PFSK-1 (cell line): ENCODE data around the gene TMEM79.

Experiments
- FOXP2 ChIP-seq: optimal IDR thresholded peaks from 2 replicates; pipeline ENCODE3; 2011; ENCODE audit warnings: borderline replicate concordance, control low read depth, inconsistent platforms; ENCODE audit not compliant: insufficient read depth; ENCODE audit errors: extremely low read length, extremely low read depth
- POLR2AphosphoS5 ChIP-seq: IDR thresholded peaks from 2 replicates; pipeline ENCODE4 v1.6.1; 2012; ENCODE audit warnings: low read depth, mild to moderate bottlenecking, control low read depth, low read length, moderate library complexity
- SIN3A ChIP-seq: IDR thresholded peaks from 2 replicates; pipeline ENCODE4 v1.6.1; 2012; ENCODE audit warnings: mild to moderate bottlenecking, low read length, moderate library complexity, borderline replicate concordance; ENCODE audit not compliant: insufficient read depth
- TAF1 ChIP-seq: IDR thresholded peaks from 2 replicates; pipeline ENCODE4 v1.6.1; 2012; ENCODE audit warnings: low read length, control low read depth, borderline replicate concordance; ENCODE audit not compliant: insufficient read depth
- TF ChIP-seq, protein P1 (sequence below), 2 experiments: IDR thresholded peaks; 2 replicates each; pipeline versions ENCODE4 v1.6.1 to v1.8.0; 2011 to 2012; ENCODE audit warnings: low read depth in 2 of 2, low read length in 2 of 2, control low read depth in 1 of 2, inconsistent platforms in 1 of 2, mild to moderate bottlenecking in 1 of 2, moderate library complexity in 1 of 2; ENCODE audit not compliant: insufficient read depth in 1 of 2

Gene TMEM79

GRCh38 chr1:156247460-156248322, 36.4 kb upstream of the TMEM79 start, which contains the start of gene PAQR6:
Gene PAQR6 (minus strand): TSS chr1:156248056. CDS start chr1:156246731, 1,325 bp downstream.
- TF ChIP-seq POLR2AphosphoS5 (peak; percentile 61; the same call in 1 of the 2 replicates), SIN3A (no peak)

GRCh38 chr1:156248323-156248683, 35.8 kb upstream of the TMEM79 start:
- TF ChIP-seq POLR2AphosphoS5 (no peak), SIN3A (no peak), TAF1 (no peak), FOXP2 (no peak)
- TF ChIP-seq, protein P1, sequence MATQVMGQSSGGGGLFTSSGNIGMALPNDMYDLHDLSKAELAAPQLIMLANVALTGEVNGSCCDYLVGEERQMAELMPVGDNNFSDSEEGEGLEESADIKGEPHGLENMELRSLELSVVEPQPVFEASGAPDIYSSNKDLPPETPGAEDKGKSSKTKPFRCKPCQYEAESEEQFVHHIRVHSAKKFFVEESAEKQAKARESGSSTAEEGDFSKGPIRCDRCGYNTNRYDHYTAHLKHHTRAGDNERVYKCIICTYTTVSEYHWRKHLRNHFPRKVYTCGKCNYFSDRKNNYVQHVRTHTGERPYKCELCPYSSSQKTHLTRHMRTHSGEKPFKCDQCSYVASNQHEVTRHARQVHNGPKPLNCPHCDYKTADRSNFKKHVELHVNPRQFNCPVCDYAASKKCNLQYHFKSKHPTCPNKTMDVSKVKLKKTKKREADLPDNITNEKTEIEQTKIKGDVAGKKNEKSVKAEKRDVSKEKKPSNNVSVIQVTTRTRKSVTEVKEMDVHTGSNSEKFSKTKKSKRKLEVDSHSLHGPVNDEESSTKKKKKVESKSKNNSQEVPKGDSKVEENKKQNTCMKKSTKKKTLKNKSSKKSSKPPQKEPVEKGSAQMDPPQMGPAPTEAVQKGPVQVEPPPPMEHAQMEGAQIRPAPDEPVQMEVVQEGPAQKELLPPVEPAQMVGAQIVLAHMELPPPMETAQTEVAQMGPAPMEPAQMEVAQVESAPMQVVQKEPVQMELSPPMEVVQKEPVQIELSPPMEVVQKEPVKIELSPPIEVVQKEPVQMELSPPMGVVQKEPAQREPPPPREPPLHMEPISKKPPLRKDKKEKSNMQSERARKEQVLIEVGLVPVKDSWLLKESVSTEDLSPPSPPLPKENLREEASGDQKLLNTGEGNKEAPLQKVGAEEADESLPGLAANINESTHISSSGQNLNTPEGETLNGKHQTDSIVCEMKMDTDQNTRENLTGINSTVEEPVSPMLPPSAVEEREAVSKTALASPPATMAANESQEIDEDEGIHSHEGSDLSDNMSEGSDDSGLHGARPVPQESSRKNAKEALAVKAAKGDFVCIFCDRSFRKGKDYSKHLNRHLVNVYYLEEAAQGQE (IDR thresholded peaks at IDR 0.05; ENCODE audit: insufficient read depth in 1 of 2, low read depth in 2 of 2, low read length in 2 of 2), result no peak

DNA sequence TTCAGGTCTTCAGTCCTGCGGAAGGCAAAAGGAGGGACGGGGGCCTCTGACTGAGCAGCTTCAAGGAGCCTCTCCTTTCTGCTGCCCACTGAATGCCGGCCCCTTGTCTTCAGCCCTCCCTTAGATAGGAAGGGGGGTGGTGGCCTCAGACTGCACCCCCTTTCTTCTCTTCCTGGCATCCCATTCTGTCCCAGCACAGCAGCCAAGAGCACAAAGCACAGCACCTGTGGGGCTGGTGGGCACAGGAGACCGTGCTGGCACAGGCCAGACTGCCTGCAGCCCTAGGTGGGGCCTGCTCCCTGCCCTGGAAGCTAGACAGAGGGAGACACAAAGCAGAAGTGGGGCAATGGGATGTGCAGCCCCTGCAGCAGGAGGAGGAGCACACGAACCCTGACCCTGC, 34.5 kb upstream of the TMEM79 start:
- TF ChIP-seq TAF1, result no peak
- TF ChIP-seq, protein P1 (IDR thresholded peaks at IDR 0.05; ENCODE audit: insufficient read depth in 1 of 2, low read depth in 2 of 2, low read length in 2 of 2), result no peak

DNA sequence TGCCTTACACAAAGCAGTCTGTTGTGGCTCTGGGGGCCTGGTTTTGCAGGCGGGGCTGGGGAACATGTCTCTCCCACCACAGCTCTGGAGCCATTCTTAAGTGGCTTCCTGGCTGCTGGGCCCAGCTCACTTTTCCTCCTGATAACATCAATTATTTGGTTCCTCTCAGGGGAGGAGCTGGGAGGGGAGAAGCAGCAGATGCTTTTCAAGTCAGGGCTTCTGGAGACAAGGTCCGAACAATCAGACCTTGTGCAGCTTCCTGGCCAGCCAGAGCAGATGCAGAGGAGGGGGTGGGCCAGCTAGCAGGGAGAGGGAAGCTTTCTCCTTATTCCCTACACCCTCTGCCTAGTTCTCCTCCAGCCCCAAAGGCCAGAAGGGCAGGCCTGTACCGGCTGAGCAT, 32.6 kb upstream of the TMEM79 start:
- TF ChIP-seq SIN3A (no peak), TAF1 (no peak), POLR2AphosphoS5 (no peak), FOXP2 (no peak)
- TF ChIP-seq, protein P1 (IDR thresholded peaks at IDR 0.05; ENCODE audit: insufficient read depth in 1 of 2, low read depth in 2 of 2, low read length in 2 of 2), result no peak

DNA sequence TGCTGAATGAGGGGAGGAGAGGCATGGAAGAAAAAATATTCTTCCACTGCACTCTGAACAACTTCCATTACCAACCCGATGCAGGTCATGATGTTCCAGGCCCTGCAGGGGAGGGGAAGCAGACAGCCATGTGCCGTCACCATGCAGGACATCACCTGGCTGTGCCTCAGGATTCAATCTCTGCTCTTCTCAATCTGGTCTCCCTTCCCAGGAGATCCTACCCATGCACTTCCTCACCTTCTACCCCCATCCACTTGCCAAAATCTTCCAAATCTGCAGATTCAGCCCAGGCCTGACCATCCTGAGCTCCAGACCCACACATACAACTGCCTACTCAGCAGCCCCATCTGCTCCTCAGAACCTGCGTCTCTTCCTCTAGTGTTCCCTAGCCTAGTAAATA, 30.5 kb upstream of the TMEM79 start:
- no peak for TF ChIP-seq TAF1
- TF ChIP-seq POLR2AphosphoS5, result no peak

DNA sequence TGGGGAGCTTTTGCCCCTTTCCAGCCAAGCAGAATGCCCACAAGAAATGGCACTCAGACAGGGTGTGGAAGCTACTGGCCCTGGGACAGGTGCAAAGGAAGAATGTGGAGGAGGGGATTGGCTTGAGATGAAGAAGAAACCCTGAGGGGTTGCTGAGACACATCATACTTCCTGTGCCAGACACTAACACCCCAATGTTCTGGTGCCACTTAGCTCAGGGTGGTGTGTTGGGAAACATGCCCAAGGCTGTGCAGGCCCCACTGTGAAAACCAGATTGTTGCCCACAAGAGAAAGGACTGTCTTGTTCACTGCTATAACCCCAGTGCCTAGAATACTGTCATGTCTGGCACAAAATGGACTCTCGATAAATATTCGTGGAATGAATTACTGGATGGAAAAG, 26.4 kb upstream of the TMEM79 start:
- TF ChIP-seq TAF1, result no peak
- TF ChIP-seq SIN3A, result no peak
- TF ChIP-seq FOXP2, result no peak
- TF ChIP-seq, protein P1 (IDR thresholded peaks at IDR 0.05; ENCODE audit: insufficient read depth in 1 of 2, low read depth in 2 of 2, low read length in 2 of 2), result no peak
- no peak for TF ChIP-seq POLR2AphosphoS5
